HepG2 (cell line): ENCODE data around the gene RREB1. TPM values are rescaled to one million over a fixed set of nuclear protein-coding genes. Genes with fewer than 3 reads are reported as not detected.

ENCODE experiments used
- ATF5 ChIP-seq: sonication (generic); formaldehyde crosslinking; IDR thresholded peaks from 2 replicates; pipeline ENCODE4 v1.4.0; 2020; ENCODE audit warnings: mild to moderate bottlenecking, low read depth, missing genetic modification reagents
- DMTF1 ChIP-seq: sonication (generic); formaldehyde crosslinking; IDR thresholded peaks from 2 replicates; pipeline ENCODE4 v1.4.0; 2020; ENCODE audit warnings: mild to moderate bottlenecking, missing genetic modification reagents
- GATAD2A ChIP-seq: IDR thresholded peaks from 2 replicates; pipeline ENCODE4 v1.6.1; 2016
- GZF1 ChIP-seq: sonication (generic); formaldehyde crosslinking; IDR thresholded peaks from 2 replicates; pipeline ENCODE4 v1.5.1; 2020; ENCODE audit warnings: mild to moderate bottlenecking, missing genetic modification reagents
- KAT2B ChIP-seq: fragments of 150-350 bp; IDR thresholded peaks from 2 replicates; pipeline ENCODE4 v1.6.1; 2014; ENCODE audit warnings: low read depth, low read length, borderline replicate concordance
- KDM5A ChIP-seq: fragments of 200-600 bp; sonication (generic); IDR thresholded peaks from 2 replicates; pipeline ENCODE4 v1.7.0; 2018; ENCODE audit warnings: antibody characterized with exemption, mild to moderate bottlenecking, low read length, borderline replicate concordance
- MTF2 ChIP-seq: sonication (generic); formaldehyde crosslinking; IDR thresholded peaks from 2 replicates; pipeline ENCODE4 v1.5.0; 2020; ENCODE audit warnings: missing genetic modification reagents, borderline replicate concordance
- NR1H2 ChIP-seq: sonication (generic); formaldehyde crosslinking; IDR thresholded peaks from 2 replicates; pipeline ENCODE4 v1.8.1; 2022; ENCODE audit warnings: low read depth, missing genetic modification reagents, borderline replicate concordance
- PAF1 ChIP-seq: IDR thresholded peaks from 2 replicates; pipeline ENCODE4 v1.6.1; 2016; ENCODE audit warnings: missing genetic modification reagents, missing compliant biosample characterization
- PITX1 ChIP-seq: sonication (generic); formaldehyde crosslinking; IDR thresholded peaks from 2 replicates; pipeline ENCODE4 v1.5.1; 2020; ENCODE audit warnings: mild to moderate bottlenecking, missing genetic modification reagents
- SIN3B ChIP-seq: fragments of 150-350 bp; IDR thresholded peaks from 2 replicates; pipeline ENCODE4 v1.6.1; 2014; ENCODE audit warnings: low read length
- STAT6 ChIP-seq: sonication (generic); formaldehyde crosslinking; IDR thresholded peaks from 2 replicates; pipeline ENCODE4 v1.4.0; 2020; ENCODE audit warnings: missing genetic modification reagents, mild to moderate bottlenecking, borderline replicate concordance
- TFAP4 ChIP-seq: sonication (generic); IDR thresholded peaks from 2 replicates; pipeline ENCODE4 v1.6.1; 2016; ENCODE audit warnings: low read depth, borderline replicate concordance
- TRAFD1 ChIP-seq: sonication (generic); formaldehyde crosslinking; IDR thresholded peaks from 2 replicates; pipeline ENCODE4 v1.5.1; 2020; ENCODE audit warnings: missing genetic modification reagents, mild to moderate bottlenecking, borderline replicate concordance
- ZBTB7B ChIP-seq: sonication (generic); formaldehyde crosslinking; IDR thresholded peaks from 2 replicates; pipeline ENCODE4 v1.4.0; 2020; ENCODE audit warnings: missing genetic modification reagents
- ZMYM2 ChIP-seq: sonication (generic); formaldehyde crosslinking; IDR thresholded peaks from 2 replicates; pipeline ENCODE4 v1.8.0; 2022; ENCODE audit warnings: mild to moderate bottlenecking, missing genetic modification reagents
- ZNF101 ChIP-seq: sonication (generic); formaldehyde crosslinking; IDR thresholded peaks from 2 replicates; pipeline ENCODE4 v1.4.0; 2020; ENCODE audit warnings: mild to moderate bottlenecking, low read depth, missing genetic modification reagents, borderline replicate concordance
- ZNF549 ChIP-seq: sonication (generic); formaldehyde crosslinking; IDR thresholded peaks from 2 replicates; pipeline ENCODE4 v1.5.0; 2020; ENCODE audit warnings: missing genetic modification reagents
- ZNF572 ChIP-seq: sonication (generic); formaldehyde crosslinking; IDR thresholded peaks from 2 replicates; pipeline ENCODE4 v1.5.1; 2020; ENCODE audit warnings: mild to moderate bottlenecking, missing genetic modification reagents
- ZNF598 ChIP-seq: sonication (generic); formaldehyde crosslinking; IDR thresholded peaks from 2 replicates; pipeline ENCODE4 v1.5.1; 2020; ENCODE audit warnings: mild to moderate bottlenecking, missing genetic modification reagents, borderline replicate concordance
- ZNF619 ChIP-seq: sonication (generic); formaldehyde crosslinking; IDR thresholded peaks from 2 replicates; pipeline ENCODE4 v1.4.0; 2020; ENCODE audit warnings: mild to moderate bottlenecking, missing genetic modification reagents
- ZNF816 ChIP-seq: sonication (generic); formaldehyde crosslinking; IDR thresholded peaks from 2 replicates; pipeline ENCODE4 v1.8.0; 2022; ENCODE audit warnings: missing genetic modification reagents, mild to moderate bottlenecking, borderline replicate concordance
- polyA plus RNA-seq, 8 experiments: library from polyadenylated mRNA; depleted of rRNA in 3 of 8; stranded (reverse) in 7 of 8; unstranded in 1 of 8; fragments of >200 nt; fragmentation: Illumina TruSeq in 4 of 8; extraction: Trizol in 4 of 8; gene quantifications; 2 replicates each; pipeline versions ENCODE4 v1.2.1 to v1.2.3, GENCODE V29; 2011 to 2016; ENCODE audit warnings: low read depth in 4 of 8, missing spikeins in 1 of 8, mixed read lengths in 1 of 8; ENCODE audit not compliant: insufficient read depth in 1 of 8
- total RNA-seq, 5 experiments: library from RNA; depleted of rRNA; stranded (reverse); fragments of >200 nt; fragmentation: Illumina TruSeq; extraction: Trizol; gene quantifications; 2 replicates each; pipeline ENCODE4 v1.2.3, GENCODE V29; 2016; ENCODE audit warnings: low read depth in 1 of 5

The RREB1 gene
- total and polyA plus RNA-seq, 2 of the 13 experiments (the other 11 are each of a cell fraction or from before 2014, with no cell fraction given) = 6.1 to 23.2 TPM

- TF ChIP-seq STAT6 (CRISPR knock-in tag) (no peak), ATF5 (CRISPR knock-in tag) (peak; percentile 32; the same call in 1 of the 2 replicates), GATAD2A (CRISPR knock-in tag) (peak; percentile 35; the same call in 1 of the 2 replicates), PAF1 (CRISPR knock-in tag) (0 out of 2 replicates have a peak, but pooled peaks have one; percentile 53), TFAP4 (no peak), SIN3B (no peak), ZNF598 (CRISPR knock-in tag) (peak; percentile 94), ZNF101 (CRISPR knock-in tag) (no peak), ZBTB7B (CRISPR knock-in tag) (peak; percentile 96), MTF2 (CRISPR knock-in tag) (no peak), TRAFD1 (CRISPR knock-in tag) (no peak), DMTF1 (CRISPR knock-in tag) (no peak), GZF1 (no peak), NR1H2 (0 out of 2 replicates have a peak, but pooled peaks have one; percentile 68), KAT2B (no peak), ZMYM2 (no peak), ZNF572 (CRISPR knock-in tag) (peak; percentile 88; the same call in 1 of the 2 replicates), KDM5A (no peak), ZNF549 (CRISPR knock-in tag) (no peak), ZNF816 (CRISPR knock-in tag) (no peak), ZNF619 (CRISPR knock-in tag) (no peak), PITX1 (CRISPR knock-in tag) (peak; percentile 83)
Measured at GRCh38 chr6:7140631-7141378, 33.0 kb downstream of the RREB1 start (continued).
